GM12878 (cell line): Measurements from ENCODE around the gene PRSS57. TPM values are rescaled to one million over a fixed set of nuclear protein-coding genes. Genes with fewer than 3 reads are reported as not detected.

ENCODE experiments used
- ATAC-seq: fragments of 200-7000 bp; cut with Tn5 transposase; 3 replicates; pipeline ENCODE4 v1.9.1; 2020; ENCODE audit warnings: mild to moderate bottlenecking, moderate library complexity
- BruUV-seq: library from RNA; stranded (reverse); fragments of 400-500 nt; replicated peaks from 2 replicates; lab custom pipeline; 2021; lab: Mats Ljungman, UMichigan
- CTCF ChIA-PET: fragments of 300-600 bp; sonication (Branson Sonifier 250); formaldehyde crosslinking; extraction: SDS; loops from one replicate; lab custom pipeline; 2021; ENCODE audit warnings: inconsistent platforms; lab: Yijun Ruan, JAX
- POLR2A ChIA-PET: fragments of 350-600 bp; formaldehyde crosslinking; extraction: SDS; loops from one replicate; lab custom pipeline; 2021; ENCODE audit warnings: inconsistent platforms; lab: Charles Lee
- RAD21 ChIA-PET: fragments of 300-600 bp; sonication (Branson Sonifier 250); formaldehyde crosslinking; loops from one replicate; lab custom pipeline; 2023; ENCODE audit warnings: antibody characterized with exemption; ENCODE audit not compliant: unreplicated experiment; lab: Charles Lee
- SMC1A ChIA-PET: fragments of 300-600 bp; sonication (Branson Sonifier 250); formaldehyde crosslinking; loops from one replicate; lab custom pipeline; 2023; ENCODE audit not compliant: unreplicated experiment, uncharacterized antibody; lab: Charles Lee
- DNase-seq: peaks from one replicate; pipeline ENCODE4 v3.0.0-alpha.2; 2011; ENCODE audit warnings: low read depth, low spot score
- FAIRE-seq: peaks from 3 replicates; lab custom pipeline; 2011; peaks lifted over from hg19 to GRCh38; lab: Jason Lieb, UNC
- H2AFZ ChIP-seq: 2 replicates; pipeline ENCODE4 v1.6.0; 2011; ENCODE audit warnings: low read depth, low read length, control low read depth; ENCODE audit not compliant: control insufficient read depth
- H3K27ac ChIP-seq: 2 replicates; pipeline ENCODE4 v1.5.1; 2011; ENCODE audit warnings: control low read depth; ENCODE audit not compliant: control insufficient read depth, insufficient read depth
- H3K27me3 ChIP-seq, 2 experiments: replicated peaks in 1 of 2; 2 replicates each; pipeline versions ENCODE4 v1.6.0 to v1.6.1; 2011; ENCODE audit warnings: low read length in 1 of 2; ENCODE audit not compliant: control insufficient read depth in 2 of 2, insufficient read depth in 2 of 2
- H3K36me3 ChIP-seq, 2 experiments: 2 replicates each; pipeline ENCODE4 v1.5.1; 2011; ENCODE audit warnings: low read length in 1 of 2; ENCODE audit not compliant: control insufficient read depth in 2 of 2, insufficient read depth in 2 of 2
- H3K4me1 ChIP-seq: 2 replicates; pipeline ENCODE4 v1.6.1; 2011; ENCODE audit warnings: mild to moderate bottlenecking, low read length, moderate library complexity, mixed read lengths; ENCODE audit not compliant: control insufficient read depth, insufficient read depth
- H3K4me2 ChIP-seq: 2 replicates; pipeline ENCODE4 v1.6.0; 2011; ENCODE audit warnings: control low read depth; ENCODE audit not compliant: control insufficient read depth, insufficient read depth
- H3K4me3 ChIP-seq: fragments of 200-600 bp; sonication (generic); 2 replicates; pipeline ENCODE4 v1.5.1; 2016
- H3K79me2 ChIP-seq: 2 replicates; pipeline ENCODE4 v1.6.0; 2011; ENCODE audit warnings: low read length; ENCODE audit not compliant: control insufficient read depth, insufficient read depth
- H3K9ac ChIP-seq: 2 replicates; pipeline ENCODE4 v1.8.0; 2011; ENCODE audit warnings: low read length, control low read depth, mixed read lengths; ENCODE audit not compliant: control insufficient read depth, insufficient read depth
- H3K9me3 ChIP-seq: replicated peaks from 3 replicates; pipeline ENCODE4 v1.5.1; 2011; ENCODE audit warnings: mild to moderate bottlenecking, low read length; ENCODE audit not compliant: control insufficient read depth, insufficient read depth
- H4K20me1 ChIP-seq: 2 replicates; pipeline ENCODE4 v1.6.0; 2011; ENCODE audit not compliant: control insufficient read depth, insufficient read depth
- CHD1 ChIP-seq: IDR thresholded peaks from 2 replicates; pipeline ENCODE4 v1.6.1; 2012; ENCODE audit warnings: low read depth, low read length, improper control_type of control experiment
- E2F8 ChIP-seq: fragments of 450-650 bp; IDR thresholded peaks from 2 replicates; pipeline ENCODE4 v1.6.1; 2018; ENCODE audit warnings: mild to moderate bottlenecking, low read depth, moderate library complexity; ENCODE audit not compliant: partially characterized antibody
- FOS ChIP-seq: IDR thresholded peaks from 3 replicates; pipeline ENCODE4 v1.6.1; 2011; ENCODE audit warnings: borderline replicate concordance; ENCODE audit not compliant: insufficient read length; ENCODE audit errors: extremely low read depth
- IKZF1 ChIP-seq: fragments of 450-650 bp; conservative IDR thresholded peaks from 2 replicates; pipeline ENCODE4 v1.6.1; 2017; ENCODE audit warnings: antibody characterized with exemption, mild to moderate bottlenecking
- SIX5 ChIP-seq: IDR thresholded peaks from 2 replicates; pipeline ENCODE4 v1.6.1; 2011; ENCODE audit warnings: mild to moderate bottlenecking, low read depth, low read length, moderate library complexity; ENCODE audit not compliant: severe bottlenecking
- ZNF274 ChIP-seq: IDR thresholded peaks from one replicate; pipeline ENCODE4 v1.8.0; 2011; ENCODE audit not compliant: insufficient read length, insufficient read depth
- whole genome bisulfite sequencing: methylation state at CpG from one replicate; pipeline ENCODE4 v1.1.6; 2016; ENCODE audit warnings: low lambda C conversion rate; ENCODE audit not compliant: insufficient replicate concordance, insufficient coverage; ENCODE audit errors: missing lambda C conversion rate; 5-methylcytosine and 5-hydroxymethylcytosine counted together
- in situ Hi-C: fragments of 300-500 bp; cut with MboI; formaldehyde crosslinking; loops from 9 replicates; pipeline ENCODE4 v1.14.3; 2018; ENCODE audit warnings: mixed read lengths
- intact Hi-C: fragments of 100-400 bp; cut with micrococcal nuclease; formaldehyde crosslinking; loops from one replicate; pipeline ENCODE4 v1.14.2; 2022; ENCODE audit not compliant: unreplicated experiment
- polyA plus RNA-seq, 11 experiments: library from polyadenylated mRNA; depleted of rRNA in 4 of 11; unstranded in 6 of 11; stranded (reverse) in 5 of 11; fragments of >200 nt; fragmentation: Nextera tagmentation in 4 of 11; fragmentation: Illumina TruSeq in 1 of 11; extraction: Ambion mirVana in 4 of 11; extraction: Trizol in 1 of 11; gene quantifications; 1 replicate in 1 of 11; 2 replicates in 10 of 11; pipeline versions ENCODE4 v1.2.1 to v1.2.3, GENCODE V29; 2011 to 2016; ENCODE audit warnings: inconsistent platforms in 2 of 11, missing spikeins in 2 of 11, low read depth in 1 of 11
- total RNA-seq, 4 experiments: library from RNA; depleted of rRNA in 3 of 4; stranded (reverse); fragments of >200 nt in 3 of 4; fragmentation: Illumina TruSeq in 1 of 4; extraction: Trizol in 1 of 4; gene quantifications; 2 replicates each; pipeline versions ENCODE4 v1.2.1 to v1.2.3, GENCODE V29; 2013 to 2021
- TF ChIP-seq, protein P1 (sequence below): IDR thresholded peaks from 2 replicates; pipeline ENCODE4 v1.6.1; 2011; ENCODE audit warnings: borderline replicate concordance, low read depth, mild to moderate bottlenecking, moderate library complexity, low read length; ENCODE audit not compliant: insufficient read depth, poor library complexity, severe bottlenecking

Gene PRSS57
- total and polyA plus RNA-seq, 10 of the 15 experiments (the other 5 are each of a cell fraction or from before 2014, with no cell fraction given): not detected

DNA sequence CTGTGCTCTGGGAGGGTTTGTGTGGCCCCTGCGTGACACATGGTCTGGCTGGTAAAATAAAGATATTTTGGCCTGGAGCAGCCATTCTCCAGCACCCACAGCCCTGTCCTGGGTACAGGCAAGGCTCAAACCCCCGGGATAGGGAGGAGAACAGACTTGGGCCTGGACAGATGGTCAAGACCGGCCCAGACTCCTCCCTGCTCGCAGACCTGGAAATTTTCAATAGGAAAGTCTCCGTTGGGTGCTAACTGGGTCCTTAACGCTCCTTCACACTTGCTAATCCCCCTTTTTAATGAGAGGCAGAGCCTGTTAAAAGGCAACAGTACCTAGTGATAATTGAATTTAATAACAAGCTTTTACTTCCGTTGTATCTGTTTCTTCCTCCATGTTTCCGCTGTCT is 16.0 kb upstream of the PRSS57 start (continued):
- TF ChIP-seq E2F8: no peak
- TF ChIP-seq, protein P1, sequence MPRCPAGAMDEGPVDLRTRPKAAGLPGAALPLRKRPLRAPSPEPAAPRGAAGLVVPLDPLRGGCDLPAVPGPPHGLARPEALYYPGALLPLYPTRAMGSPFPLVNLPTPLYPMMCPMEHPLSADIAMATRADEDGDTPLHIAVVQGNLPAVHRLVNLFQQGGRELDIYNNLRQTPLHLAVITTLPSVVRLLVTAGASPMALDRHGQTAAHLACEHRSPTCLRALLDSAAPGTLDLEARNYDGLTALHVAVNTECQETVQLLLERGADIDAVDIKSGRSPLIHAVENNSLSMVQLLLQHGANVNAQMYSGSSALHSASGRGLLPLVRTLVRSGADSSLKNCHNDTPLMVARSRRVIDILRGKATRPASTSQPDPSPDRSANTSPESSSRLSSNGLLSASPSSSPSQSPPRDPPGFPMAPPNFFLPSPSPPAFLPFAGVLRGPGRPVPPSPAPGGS: no peak
- TF ChIP-seq IKZF1: no peak
- no peak for TF ChIP-seq FOS

DNA sequence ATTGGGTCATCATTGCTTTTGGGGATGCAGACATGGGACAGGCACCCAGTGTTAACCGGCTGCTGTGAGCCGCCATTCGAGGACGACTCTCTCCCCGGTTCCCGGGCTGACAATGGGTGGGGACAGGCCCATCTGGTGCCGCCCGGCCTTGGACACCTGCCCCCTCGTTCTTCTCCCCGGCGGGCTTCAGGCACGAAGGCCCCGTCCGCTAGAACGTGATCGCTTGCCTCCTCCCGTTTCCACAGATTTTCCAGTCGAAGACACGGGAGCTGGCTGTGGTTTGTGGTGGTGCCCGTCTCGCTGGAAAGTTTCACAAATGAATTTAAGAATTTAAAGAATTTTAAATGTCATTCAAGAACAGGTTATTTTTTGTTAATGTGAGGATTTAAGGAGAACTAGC is 15.5 kb upstream of the PRSS57 start:
- BruUV-seq: no TSS peak
- intact Hi-C loops: no loop called here
- Histone ChIP-seq H3K27ac (no peak overlapping the region), H4K20me1 (no peaks in the 10 kb centered on the region), H3K27me3 (peaks cover 0 to 2% of the 10 kb centered on the region in 2 experiments; a peak in 2 of 4 replicates), H3K36me3 (no peaks in the 10 kb centered on the region), H3K4me2 (no peak overlapping the region), H3K9ac (no peak overlapping the region), H3K4me1 (no peaks in the 10 kb centered on the region), H3K79me2 (no peaks in the 10 kb centered on the region), H3K4me3 (no peak overlapping the region), H3K9me3 (peaks cover 5% of the 10 kb centered on the region; the same call in 1 of the 3 replicates), H2AFZ (no peak overlapping the region)
- ATAC-seq (no peak), DNase-seq (no peak), FAIRE-seq (no peak)
- 52% methylated on average over 21 of the region's 21 CpGs for WGBS
- in situ Hi-C loops: no loop called here
- RAD21 ChIA-PET: no interaction called here
- TF ChIP-seq ZNF274 (no peak), CHD1 (no peak), SIX5 (no peak)
- SMC1A ChIA-PET: no interaction called here
- POLR2A ChIA-PET: no interaction called here
- CTCF ChIA-PET: no interaction called here
